NCI-H2227 (cell line): ENCODE results near the gene MOGAT1.

Experiments used
- DNase-seq: peaks from one replicate; lab custom pipeline; 2025; ENCODE audit not compliant: unreplicated experiment; lab: John Stamatoyannopoulos, UW

MOGAT1 gene, protein sequence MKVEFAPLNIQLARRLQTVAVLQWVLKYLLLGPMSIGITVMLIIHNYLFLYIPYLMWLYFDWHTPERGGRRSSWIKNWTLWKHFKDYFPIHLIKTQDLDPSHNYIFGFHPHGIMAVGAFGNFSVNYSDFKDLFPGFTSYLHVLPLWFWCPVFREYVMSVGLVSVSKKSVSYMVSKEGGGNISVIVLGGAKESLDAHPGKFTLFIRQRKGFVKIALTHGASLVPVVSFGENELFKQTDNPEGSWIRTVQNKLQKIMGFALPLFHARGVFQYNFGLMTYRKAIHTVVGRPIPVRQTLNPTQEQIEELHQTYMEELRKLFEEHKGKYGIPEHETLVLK

DNA sequence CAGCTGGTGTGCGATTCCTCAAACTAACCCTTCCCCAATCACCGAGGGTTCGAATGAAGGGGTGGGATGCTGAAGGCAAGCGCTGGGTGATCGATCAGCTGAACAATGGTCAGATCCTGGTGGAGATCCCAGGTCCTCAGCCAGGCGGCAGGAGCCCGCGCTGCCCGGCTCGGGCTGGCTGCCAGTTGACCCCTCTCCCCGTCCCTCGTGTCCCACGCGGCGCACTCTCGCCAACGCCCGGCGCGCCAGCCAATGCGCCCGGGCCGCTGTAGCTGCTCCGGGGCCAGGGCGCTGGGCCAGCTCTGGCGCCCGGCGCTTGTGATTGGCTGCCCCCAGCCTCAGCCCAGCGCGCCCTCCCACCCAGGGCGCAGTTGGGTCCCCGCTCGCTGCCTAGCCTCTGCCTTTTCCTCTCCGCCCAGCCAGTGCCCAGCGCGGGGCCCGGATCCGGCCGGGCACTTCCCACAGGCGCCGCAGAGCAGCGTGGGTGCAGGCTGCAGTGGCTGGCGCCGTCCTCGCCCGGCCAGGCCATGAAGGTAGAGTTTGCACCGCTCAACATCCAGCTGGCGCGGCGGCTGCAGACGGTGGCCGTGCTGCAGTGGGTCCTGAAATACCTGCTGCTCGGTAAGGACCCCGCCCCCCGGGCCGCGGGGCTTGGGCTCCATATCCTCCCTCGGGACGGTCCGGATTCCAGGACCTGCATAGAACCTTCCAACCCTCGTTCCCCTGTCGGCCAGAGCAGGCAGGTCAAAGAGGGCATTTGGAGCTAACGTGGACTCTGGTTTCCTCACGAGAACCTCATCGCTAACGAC lies at the start of gene MOGAT1:
Gene MOGAT1 (plus strand): TSS at position 400 of the 809 bp plus-strand sequence. CDS start 128 bp downstream, at position 528.
- peak; percentile 55 for DNase-seq

GRCh38 chr2:222621893-222622292 lies 49.6 kb upstream of the MOGAT1 start:
- DNase-seq = no peak

- no peak for DNase-seq
These were observed 48.5 kb upstream of the MOGAT1 start for GRCh38 chr2:222622910-222623309.

DNA sequence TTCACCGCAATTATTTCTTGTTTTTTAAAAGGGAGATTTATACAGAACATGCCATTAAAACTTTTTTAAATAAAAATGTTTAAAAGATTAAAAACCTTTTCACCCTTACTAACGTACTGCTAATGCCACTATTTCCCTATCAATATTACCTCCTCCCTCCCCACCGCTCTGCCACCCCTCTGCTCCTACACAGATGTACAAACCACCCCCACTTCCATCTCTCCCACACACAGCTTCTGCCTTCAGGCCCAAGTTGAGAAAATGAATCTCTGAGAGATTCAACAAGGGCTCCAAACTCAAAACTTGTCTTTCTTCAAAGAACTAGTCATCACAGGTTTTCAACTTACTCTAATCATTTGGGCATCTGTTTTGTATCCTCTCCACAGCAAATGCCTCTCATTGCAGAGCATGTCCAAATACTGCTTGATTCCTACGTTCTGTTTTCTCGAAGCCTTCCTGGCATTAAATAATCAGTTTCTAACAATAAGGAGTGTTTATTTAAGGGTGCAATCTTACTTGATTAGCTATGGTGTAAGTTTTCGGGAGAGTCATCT lies 47.6 kb upstream of the MOGAT1 start:
- no peak for DNase-seq

DNA sequence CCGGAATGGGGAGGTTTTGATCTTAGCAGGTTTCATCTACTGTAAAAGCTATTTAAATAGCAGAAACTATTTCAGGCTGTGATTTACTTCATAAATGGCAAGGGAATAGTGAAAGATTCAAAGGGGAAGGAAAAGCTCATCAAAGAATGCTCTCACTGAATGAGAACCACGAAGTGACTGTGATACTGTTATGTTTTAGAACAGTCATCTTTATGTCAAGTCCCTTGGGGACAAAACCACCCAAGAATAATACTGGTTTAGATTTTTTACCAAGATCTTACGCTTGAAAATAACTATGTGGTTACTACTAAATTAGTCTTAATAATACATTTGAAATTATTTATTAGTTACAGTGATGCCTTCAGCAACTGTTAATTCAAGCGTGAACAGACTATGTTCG lies 43.7 kb upstream of the MOGAT1 start:
- DNase-seq = no peak

DNA sequence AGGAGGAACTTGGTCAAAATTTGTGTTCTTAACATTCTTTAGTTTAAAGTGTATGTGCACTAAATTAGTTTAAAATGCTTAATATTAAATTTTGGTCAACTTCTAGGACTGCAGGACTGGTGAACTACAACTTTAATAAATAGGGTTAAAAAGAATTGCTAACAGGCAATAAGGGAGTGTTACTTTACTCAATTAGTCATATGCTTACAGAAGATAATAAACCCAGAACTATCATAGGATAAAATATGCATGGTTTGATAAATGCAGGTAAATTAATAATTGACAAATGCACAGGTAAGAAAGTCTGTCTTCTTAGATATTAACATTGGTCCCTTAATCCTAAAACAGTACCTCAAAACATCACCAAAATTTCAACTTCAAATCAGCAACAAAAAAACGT lies 36.2 kb upstream of the MOGAT1 start:
- DNase-seq = no peak

DNA sequence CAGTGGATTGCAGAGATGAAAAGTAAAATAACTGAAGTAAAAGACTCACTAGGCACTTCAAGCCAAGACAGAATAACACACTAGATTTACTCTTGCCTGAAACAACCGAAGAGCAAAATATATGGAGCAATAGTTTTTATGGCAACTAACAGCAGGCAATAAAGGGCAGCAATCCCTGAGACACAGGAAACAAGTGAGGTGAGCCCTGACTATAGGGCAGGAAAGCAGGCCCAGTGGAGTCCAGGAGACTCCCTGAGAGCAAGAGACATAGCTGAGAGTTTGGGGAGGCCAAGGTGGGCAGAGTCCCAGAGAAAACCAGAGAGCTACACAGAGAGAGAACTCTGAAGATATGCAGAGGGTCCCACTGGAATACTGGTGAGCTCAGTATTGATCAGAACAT lies 34.4 kb upstream of the MOGAT1 start:
- no peak for DNase-seq

DNA sequence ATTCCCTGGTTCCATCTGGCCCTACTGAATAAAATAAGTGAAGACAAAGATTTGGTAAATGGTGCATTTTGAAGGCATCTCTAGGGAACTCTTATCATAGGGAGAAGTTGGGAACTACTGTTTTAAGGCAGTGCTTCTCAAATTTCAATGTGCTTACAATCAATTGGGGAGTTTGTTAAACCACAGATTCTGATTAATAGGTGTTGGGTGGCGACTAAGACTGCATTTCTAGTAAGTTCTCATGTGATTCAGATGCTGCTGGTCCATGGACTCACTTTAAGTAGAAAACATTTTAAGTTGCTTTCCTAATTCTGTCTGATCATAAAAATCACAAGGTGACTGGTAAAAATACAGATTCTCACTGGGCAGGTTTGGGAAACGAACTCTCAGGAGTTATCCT lies 30.1 kb upstream of the MOGAT1 start:
- DNase-seq = no peak

DNA sequence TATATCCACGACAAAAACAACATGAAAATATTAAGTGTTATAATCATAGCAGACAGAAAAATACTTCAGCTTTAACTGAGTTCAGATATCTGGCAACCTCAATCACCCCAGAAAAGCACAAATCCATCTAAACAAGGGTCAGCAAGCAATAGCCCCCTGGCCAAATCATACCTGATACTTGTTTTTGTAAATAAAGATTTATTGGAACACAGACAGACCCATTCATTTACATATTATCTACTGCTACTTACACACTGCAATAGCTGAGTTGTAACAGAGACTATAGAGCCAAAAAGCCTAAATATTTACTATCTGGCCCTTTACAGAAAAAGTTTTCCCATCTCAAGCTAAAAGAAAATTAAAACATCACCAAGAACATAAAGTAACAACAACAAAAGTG lies 28.3 kb upstream of the MOGAT1 start:
- DNase-seq = no peak

DNA sequence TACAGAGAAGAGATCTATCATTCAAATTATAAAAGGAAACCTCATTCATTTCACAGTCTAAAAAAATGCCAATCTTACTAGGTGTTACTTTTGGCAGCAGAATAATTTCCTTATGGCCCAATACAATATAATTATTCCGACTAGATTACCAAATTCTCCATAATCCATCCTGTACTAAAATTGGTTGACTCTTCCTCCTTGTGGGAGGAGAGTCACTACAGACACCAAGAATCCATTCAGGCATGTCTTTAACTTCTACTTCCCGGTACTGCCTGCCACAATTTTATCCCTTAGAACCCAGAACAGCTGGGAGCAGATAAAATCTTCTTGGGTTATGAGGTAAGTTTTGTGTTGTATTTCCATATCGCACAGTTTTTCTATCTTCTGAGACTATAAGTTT lies 25.4 kb upstream of the MOGAT1 start:
- DNase-seq = no peak

DNA sequence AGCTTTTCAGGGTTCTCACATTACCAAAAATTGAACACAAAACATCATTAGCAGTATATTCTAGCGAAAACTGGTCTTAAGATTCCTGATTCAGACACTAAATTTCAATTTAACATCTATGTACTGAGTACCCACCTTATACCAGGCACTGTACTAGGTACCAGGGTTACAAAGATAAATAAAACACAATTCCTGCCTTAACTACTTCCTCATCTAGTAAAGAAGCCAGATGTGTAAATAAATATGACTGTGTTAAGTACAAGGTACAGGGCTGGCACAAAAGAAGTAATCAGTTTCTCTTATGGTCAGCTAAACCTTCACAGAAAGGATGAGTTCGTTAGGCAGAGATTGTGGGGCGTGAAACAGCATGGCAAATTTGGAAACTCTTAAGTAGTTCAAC lies 21.7 kb upstream of the MOGAT1 start:
- DNase-seq = no peak

DNA sequence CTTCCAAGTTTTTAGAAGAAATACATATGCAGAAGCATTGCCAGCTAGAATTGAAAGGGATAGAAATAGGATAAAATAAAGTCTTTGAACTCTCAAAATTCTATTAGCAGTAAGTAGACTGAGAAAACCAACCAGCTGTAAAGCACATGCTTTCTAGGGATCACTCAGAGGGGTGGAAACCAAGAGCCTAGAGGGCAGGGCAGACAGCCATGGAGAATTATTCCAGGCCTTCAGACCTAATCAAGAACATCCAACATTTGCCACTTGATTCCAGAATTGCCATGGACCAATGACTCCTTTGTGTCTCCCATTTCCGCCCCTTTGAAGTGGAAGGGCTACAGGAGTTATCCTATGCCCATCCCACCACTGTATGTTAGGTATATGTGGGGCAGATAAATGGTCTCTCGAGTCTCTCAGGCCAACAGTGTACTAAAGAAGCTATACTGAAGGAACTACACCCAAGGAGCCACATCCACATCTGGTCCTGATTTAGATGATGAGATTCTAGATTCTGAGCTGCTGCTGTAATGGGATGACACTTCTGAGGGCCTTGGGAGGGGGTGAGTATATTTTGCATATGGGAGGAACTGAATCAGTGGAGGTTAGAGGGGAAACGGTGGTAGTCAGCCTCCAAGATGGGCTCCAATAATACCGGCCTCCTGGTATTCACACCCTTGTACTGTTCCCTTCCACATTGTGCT lies 19.6 kb upstream of the MOGAT1 start:
- no peak for DNase-seq

DNA sequence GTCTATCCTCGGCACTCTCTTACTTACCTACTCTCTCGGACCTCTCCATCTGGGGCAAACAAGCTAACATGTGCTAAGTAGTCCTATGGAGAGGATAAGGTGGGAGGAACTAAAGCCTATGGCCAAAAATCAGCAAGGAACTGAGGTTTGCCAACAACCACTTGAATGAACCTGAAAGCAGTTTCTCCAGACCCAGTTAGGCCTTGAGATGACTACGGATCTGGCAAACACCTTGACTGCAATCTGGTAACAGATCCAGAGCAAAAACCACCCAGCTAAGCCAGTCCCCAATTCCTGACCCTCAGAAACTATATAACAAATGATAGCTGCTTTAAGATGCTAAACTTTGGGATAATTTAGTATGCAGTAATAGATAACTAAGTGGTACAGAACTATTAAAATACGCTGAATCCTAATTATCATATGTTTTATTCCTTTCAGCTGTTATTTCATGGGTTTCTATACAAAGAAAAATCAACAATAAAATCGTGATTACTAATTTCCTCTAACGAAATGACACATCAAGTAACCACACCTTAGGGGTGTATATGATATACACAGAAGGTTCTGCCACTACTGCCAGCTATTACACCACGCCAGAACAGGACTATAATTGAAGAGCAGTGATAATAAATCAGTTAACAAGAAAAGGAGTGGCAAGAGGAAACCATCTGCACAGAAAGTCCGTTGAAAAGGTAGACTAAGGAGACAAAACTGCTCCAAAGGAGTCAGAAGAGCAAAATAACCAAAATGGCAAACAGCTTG lies 18.8 kb upstream of the MOGAT1 start:
- DNase-seq = peak; percentile 12

GRCh38 chr2:222653280-222653679 lies 18.2 kb upstream of the MOGAT1 start:
- no peak for DNase-seq

DNA sequence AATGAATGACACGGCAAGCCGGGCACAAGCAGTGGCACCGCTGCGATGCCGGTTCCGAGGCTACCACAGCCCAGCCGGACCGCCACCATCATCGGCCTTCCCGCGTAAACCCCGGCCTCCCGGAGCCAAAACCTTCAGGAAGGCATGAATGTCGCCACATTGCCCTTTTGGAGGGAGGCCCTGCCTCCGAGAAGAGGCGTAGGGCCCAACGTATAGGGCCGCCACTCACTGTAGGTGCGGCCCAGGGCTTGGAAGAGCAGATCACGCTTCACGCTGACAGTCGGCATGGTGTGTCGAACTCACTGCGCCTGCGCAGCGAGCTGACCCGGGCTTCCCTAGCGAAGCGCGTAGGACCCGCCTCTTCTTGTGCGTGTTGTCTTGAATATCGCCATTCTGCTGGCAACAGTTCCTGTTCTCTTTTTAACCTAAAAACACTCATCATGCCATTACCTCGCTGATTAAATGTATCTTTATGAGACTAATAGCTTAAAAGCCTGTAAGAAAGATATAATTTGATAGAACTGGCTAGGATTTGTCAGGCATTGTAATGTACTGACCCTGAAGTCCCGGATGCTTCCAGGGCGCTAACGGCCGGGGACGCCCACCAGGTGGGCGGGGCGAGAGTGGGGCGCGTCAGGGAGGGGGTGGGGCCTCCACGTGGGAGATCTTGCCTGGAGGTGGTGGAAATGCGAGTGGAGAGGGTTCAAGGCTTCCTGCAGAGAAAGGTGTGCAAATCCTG lies 15.5 kb upstream of the MOGAT1 start, which contains the start of gene FARSB:
Gene FARSB (minus strand): TSS at position 306 of the 739 bp plus-strand sequence. CDS start 19 bp downstream, at position 287.
- DNase-seq = peak; percentile 97

- peak; percentile 24 for DNase-seq
These were observed 14.7 kb upstream of the MOGAT1 start for GRCh38 chr2:222656526-222657446.

- no peak for DNase-seq
These were observed 8.0 kb upstream of the MOGAT1 start for GRCh38 chr2:222663479-222663878.

DNA sequence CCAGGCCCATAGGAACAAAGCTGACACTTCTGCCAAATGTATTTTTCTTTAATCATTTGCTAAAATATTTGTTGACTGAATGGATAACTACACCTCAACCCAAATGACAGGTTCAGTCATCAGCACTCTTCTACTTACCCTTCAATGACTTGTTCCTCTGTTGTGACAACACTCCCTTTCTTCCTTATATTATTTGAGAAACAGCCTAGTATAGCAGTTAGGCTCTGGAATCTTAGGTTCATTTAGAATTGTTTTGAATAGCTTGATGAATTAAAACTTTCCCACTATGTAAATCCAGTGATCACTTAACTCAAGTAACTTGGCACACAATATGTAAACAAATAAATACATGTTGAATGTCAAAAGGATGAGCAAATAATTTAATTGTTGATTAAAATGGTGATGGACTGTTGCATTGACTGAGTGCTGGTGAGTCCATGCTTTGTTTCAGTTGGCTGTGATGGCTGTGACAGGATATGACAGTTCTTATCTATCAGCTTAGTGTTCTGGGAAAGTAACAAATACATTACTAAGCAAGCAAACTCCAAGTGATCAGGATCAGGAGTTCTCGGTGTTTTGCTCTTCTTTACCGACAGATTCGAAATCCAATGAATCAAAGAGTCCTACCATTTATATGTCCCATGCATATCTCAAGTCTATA lies 2.8 kb upstream of the MOGAT1 start:
- no peak for DNase-seq
